CD4-positive, alpha-beta T cell treated with Interferon gamma for 1 hour (primary cell): ENCODE results near the gene FSTL4.

Experiments
- DNase-seq: peaks from one replicate; pipeline ENCODE4 v3.0.0-alpha.2; 2020

Gene FSTL4

GRCh38 chr5:133199417-133200178, 412.7 kb downstream of the FSTL4 start:
- no peak for DNase-seq

GRCh38 chr5:133198511-133198910, 413.8 kb downstream of the FSTL4 start:
- DNase-seq = no peak

- DNase-seq = no peak
Observed at GRCh38 chr5:133196441-133197085, 415.8 kb downstream of the FSTL4 start.

GRCh38 chr5:133195250-133195649, 417.1 kb downstream of the FSTL4 start:
- no peak for DNase-seq

GRCh38 chr5:133193794-133194193, 418.5 kb downstream of the FSTL4 start:
- no peak for DNase-seq

- no peak for DNase-seq
Observed at GRCh38 chr5:133192716-133193115, 419.6 kb downstream of the FSTL4 start.

GRCh38 chr5:133189881-133190280, 422.5 kb downstream of the FSTL4 start:
- no peak for DNase-seq

- no peak for DNase-seq
Observed at GRCh38 chr5:133179405-133179804, 432.9 kb downstream of the FSTL4 start.

- peak; percentile 60 for DNase-seq
Observed at GRCh38 chr5:133170756-133171387, 441.5 kb downstream of the FSTL4 start.

GRCh38 chr5:133164759-133165158, 447.6 kb downstream of the FSTL4 start:
- no peak for DNase-seq

- DNase-seq = no peak
Observed at GRCh38 chr5:133163839-133164238, 448.5 kb downstream of the FSTL4 start.

- no peak for DNase-seq
Observed at GRCh38 chr5:133159543-133159942, 452.8 kb downstream of the FSTL4 start.

- DNase-seq = no peak
Observed at GRCh38 chr5:133155326-133155969, 456.9 kb downstream of the FSTL4 start.

GRCh38 chr5:133154274-133155075, 457.9 kb downstream of the FSTL4 start:
- DNase-seq = no peak

- no peak for DNase-seq
Observed at GRCh38 chr5:133150909-133151544, 461.3 kb downstream of the FSTL4 start.

- no peak for DNase-seq
Observed at GRCh38 chr5:133149345-133149744, 463.0 kb downstream of the FSTL4 start.

- no peak for DNase-seq
Observed at GRCh38 chr5:133147815-133148567, 464.4 kb downstream of the FSTL4 start.

GRCh38 chr5:133147411-133147810, 464.9 kb downstream of the FSTL4 start:
- no peak for DNase-seq
